ENCODE measurements around the gene HTR3E.

HTR3E gene

DNA sequence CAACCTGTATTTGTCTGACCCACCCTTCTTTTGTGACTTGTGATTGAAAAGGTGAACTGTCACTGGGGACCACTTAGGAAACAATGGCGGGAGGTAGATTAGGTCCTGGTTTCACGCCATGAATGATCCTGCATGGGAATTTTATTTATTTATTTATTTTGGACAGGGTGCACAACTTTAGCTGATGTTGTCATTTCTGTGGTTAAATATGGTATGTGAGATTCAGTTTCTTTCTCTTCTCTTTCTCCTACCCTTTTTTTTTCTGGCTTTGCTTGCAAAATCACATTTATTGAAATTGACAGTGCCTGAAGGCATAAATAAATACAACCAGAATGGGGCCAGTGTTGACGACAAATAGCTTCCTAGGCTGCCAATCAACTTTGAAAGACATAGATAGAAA, 18.0 kb upstream of the HTR3E start:
- Histone ChIP-seq H3K79me2 (ENCODE audit: insufficient read depth, low read length) (no peaks in the 10 kb centered on the region), H3K9me2 (replicated peaks; ENCODE audit: low read depth, low read length) (no peaks in the 10 kb centered on the region), H3K9me3 (ENCODE audit: insufficient read depth, low read depth, low read length) (no peaks in the 10 kb centered on the region; the same call in 1 of the 2 replicates), H2AFZ (ENCODE audit: low read length) (no peak overlapping the region), H3K9ac (ENCODE audit: low read depth, low read length, poor library complexity, severe bottlenecking) (no peak overlapping the region), H3K4me1 (ENCODE audit: insufficient read depth, low read length, poor library complexity, severe bottlenecking) (no peaks in the 10 kb centered on the region), H3K4me2 (ENCODE audit: low read depth, low read length, poor library complexity, severe bottlenecking) (no peak overlapping the region), H3K36me3 (ENCODE audit: insufficient read depth, low read length) (no peaks in the 10 kb centered on the region), H3K27me3 (ENCODE audit: insufficient read depth, low read length, poor library complexity, severe bottlenecking) (no peaks in the 10 kb centered on the region), H3F3A (ENCODE audit: low read depth) (no peaks in the 10 kb centered on the region), H4K20me1 (ENCODE audit: insufficient read depth, low read length, poor library complexity, severe bottlenecking) (no peaks in the 10 kb centered on the region), H3K4me3 (ENCODE audit: low read length, poor library complexity, severe bottlenecking) (no peak overlapping the region)
- TF ChIP-seq, protein P1, sequence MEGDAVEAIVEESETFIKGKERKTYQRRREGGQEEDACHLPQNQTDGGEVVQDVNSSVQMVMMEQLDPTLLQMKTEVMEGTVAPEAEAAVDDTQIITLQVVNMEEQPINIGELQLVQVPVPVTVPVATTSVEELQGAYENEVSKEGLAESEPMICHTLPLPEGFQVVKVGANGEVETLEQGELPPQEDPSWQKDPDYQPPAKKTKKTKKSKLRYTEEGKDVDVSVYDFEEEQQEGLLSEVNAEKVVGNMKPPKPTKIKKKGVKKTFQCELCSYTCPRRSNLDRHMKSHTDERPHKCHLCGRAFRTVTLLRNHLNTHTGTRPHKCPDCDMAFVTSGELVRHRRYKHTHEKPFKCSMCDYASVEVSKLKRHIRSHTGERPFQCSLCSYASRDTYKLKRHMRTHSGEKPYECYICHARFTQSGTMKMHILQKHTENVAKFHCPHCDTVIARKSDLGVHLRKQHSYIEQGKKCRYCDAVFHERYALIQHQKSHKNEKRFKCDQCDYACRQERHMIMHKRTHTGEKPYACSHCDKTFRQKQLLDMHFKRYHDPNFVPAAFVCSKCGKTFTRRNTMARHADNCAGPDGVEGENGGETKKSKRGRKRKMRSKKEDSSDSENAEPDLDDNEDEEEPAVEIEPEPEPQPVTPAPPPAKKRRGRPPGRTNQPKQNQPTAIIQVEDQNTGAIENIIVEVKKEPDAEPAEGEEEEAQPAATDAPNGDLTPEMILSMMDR (conservative IDR thresholded peaks at IDR 0.05; ENCODE audit: low read length): no peak
- TF ChIP-seq EZH2phosphoT487 (IDR thresholded peaks at IDR 0.05; ENCODE audit: borderline replicate concordance): no peak

DNA sequence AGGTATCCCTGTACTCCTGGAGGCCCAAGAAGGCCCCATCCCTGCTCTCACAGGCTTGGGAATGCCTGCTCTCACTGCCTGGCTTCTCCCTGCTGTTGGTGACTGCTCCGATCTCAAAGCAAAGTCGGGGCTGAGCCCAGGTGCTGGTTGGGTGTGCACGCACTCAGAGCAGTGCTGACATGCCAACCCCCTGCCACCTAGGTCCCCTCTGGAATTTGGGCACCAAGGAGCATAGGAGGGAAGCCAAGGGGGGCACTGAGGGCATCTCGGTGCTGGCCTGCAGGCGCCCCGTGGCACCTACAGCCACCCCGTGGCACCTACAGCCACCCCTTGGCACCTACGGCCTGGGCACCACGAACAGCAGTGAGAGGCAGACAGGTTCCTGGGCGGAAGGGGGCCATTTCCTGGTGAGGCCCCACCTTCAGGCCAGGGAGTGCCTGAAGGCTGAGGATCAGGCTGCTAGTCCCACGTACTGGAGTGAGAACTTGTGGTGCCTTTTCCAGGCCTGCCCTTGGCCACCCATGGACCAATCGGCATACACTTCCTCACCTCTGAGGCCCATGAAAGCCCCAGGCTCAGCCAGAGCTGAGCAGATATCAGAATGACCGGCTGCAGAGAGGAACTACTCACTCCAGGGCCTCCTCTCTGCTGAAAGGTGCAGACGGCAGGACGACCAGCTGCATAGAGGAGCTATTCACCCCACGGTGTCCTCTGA, 15.6 kb upstream of the HTR3E start:
- Histone ChIP-seq H3K27me3 (ENCODE audit: insufficient read depth, low read length, poor library complexity, severe bottlenecking) (no peaks in the 10 kb centered on the region), H3K79me2 (ENCODE audit: insufficient read depth, low read length) (no peaks in the 10 kb centered on the region), H3K9me2 (replicated peaks; ENCODE audit: low read depth, low read length) (no peaks in the 10 kb centered on the region), H3K9ac (ENCODE audit: low read depth, low read length, poor library complexity, severe bottlenecking) (no peak overlapping the region), H3K4me3 (ENCODE audit: low read length, poor library complexity, severe bottlenecking) (no peak overlapping the region), H3K4me2 (ENCODE audit: low read depth, low read length, poor library complexity, severe bottlenecking) (no peak overlapping the region), H3K4me1 (ENCODE audit: insufficient read depth, low read length, poor library complexity, severe bottlenecking) (no peaks in the 10 kb centered on the region), H3K36me3 (ENCODE audit: insufficient read depth, low read length) (no peaks in the 10 kb centered on the region), H2AFZ (ENCODE audit: low read length) (no peak overlapping the region), H4K20me1 (ENCODE audit: insufficient read depth, low read length, poor library complexity, severe bottlenecking) (no peaks in the 10 kb centered on the region), H3F3A (ENCODE audit: low read depth) (no peaks in the 10 kb centered on the region), H3K9me3 (ENCODE audit: insufficient read depth, low read depth, low read length) (no peaks in the 10 kb centered on the region; the same call in 1 of the 2 replicates)
- TF ChIP-seq EZH2phosphoT487 (IDR thresholded peaks at IDR 0.05; ENCODE audit: borderline replicate concordance): no peak
- TF ChIP-seq, protein P1 (conservative IDR thresholded peaks at IDR 0.05; ENCODE audit: low read length): no peak

DNA sequence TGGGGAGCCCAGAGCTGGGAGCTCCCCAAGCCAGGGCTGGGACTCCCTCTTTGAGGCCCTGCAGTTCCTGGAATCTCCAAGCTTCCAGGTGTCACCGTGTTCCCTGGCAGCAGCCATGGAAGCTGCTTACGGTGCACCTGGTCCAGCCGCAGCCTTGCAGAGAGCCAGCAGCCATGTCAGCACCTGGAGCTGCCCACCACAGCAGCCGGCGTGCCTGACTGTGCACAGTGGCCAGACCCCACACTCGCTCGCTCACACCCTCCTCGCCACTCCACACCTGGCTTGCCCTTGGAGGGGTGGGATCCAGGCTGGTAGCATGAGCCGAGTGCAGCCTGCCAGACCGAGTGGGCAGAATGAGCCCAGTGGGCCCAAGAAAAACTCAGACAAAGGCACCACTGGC, 14.8 kb upstream of the HTR3E start:
- H3K4me1 ChIP-seq (ENCODE audit: insufficient read depth, low read length, poor library complexity, severe bottlenecking): no peaks in the 10 kb centered on the region
- no peak overlapping the region for H3K4me3 ChIP-seq (ENCODE audit: low read length, poor library complexity, severe bottlenecking)
- H3K9ac ChIP-seq (ENCODE audit: low read depth, low read length, poor library complexity, severe bottlenecking): no peak overlapping the region
- H3K27me3 ChIP-seq (ENCODE audit: insufficient read depth, low read length, poor library complexity, severe bottlenecking): no peaks in the 10 kb centered on the region
- no peak for TF ChIP-seq EZH2phosphoT487 (IDR thresholded peaks at IDR 0.05; ENCODE audit: borderline replicate concordance)
- TF ChIP-seq, protein P1 (conservative IDR thresholded peaks at IDR 0.05; ENCODE audit: low read length): no peak
- no peaks in the 10 kb centered on the region; the same call in 1 of the 2 replicates for H3K9me3 ChIP-seq (ENCODE audit: insufficient read depth, low read depth, low read length)
- no peaks in the 10 kb centered on the region for H3F3A ChIP-seq (ENCODE audit: low read depth)
- H4K20me1 ChIP-seq (ENCODE audit: insufficient read depth, low read length, poor library complexity, severe bottlenecking): no peaks in the 10 kb centered on the region
- no peak overlapping the region for H2AFZ ChIP-seq (ENCODE audit: low read length)
- H3K36me3 ChIP-seq (ENCODE audit: insufficient read depth, low read length): no peaks in the 10 kb centered on the region
- no peak overlapping the region for H3K4me2 ChIP-seq (ENCODE audit: low read depth, low read length, poor library complexity, severe bottlenecking)
- no peaks in the 10 kb centered on the region for H3K9me2 ChIP-seq (replicated peaks; ENCODE audit: low read depth, low read length)
- H3K79me2 ChIP-seq (ENCODE audit: insufficient read depth, low read length): no peaks in the 10 kb centered on the region

All from Loucy (cell line).